Right ventricle myocardium inferior (tissue), 1 donor: Measurements from ENCODE around the gene FDX2. TPM values are rescaled to one million over a fixed set of nuclear protein-coding genes. Genes with fewer than 3 reads are reported as not detected.

Source experiments
- ATAC-seq: fragments of 200-7000 bp; cut with Tn5 transposase; one replicate; pipeline ENCODE4 v1.9.1; 2020; ENCODE audit warnings: mild to moderate bottlenecking, moderate library complexity
- DNase-seq: peaks from one replicate; pipeline ENCODE4 v3.0.0; 2021; ENCODE audit errors: missing footprints
- intact Hi-C: fragments of 100-400 bp; cut with DNase I; formaldehyde crosslinking; loops from one replicate; pipeline ENCODE4 v1.11.0; 2022
- total RNA-seq: library from RNA; stranded (reverse); fragmentation: NEBNext Ultra II Directional; extraction: Animal tissue kit (Norgen Biotek cat#: 25700); gene quantifications from one replicate; pipeline ENCODE4 v1.2.1, GENCODE V29; 2021
- donor health status: DM: no; HTN: yes; CAD: no; lungs with severe emphysema.

The FDX2 gene
- total RNA-seq, 1 donor from 2014 or later: 20.1 TPM

DNA sequence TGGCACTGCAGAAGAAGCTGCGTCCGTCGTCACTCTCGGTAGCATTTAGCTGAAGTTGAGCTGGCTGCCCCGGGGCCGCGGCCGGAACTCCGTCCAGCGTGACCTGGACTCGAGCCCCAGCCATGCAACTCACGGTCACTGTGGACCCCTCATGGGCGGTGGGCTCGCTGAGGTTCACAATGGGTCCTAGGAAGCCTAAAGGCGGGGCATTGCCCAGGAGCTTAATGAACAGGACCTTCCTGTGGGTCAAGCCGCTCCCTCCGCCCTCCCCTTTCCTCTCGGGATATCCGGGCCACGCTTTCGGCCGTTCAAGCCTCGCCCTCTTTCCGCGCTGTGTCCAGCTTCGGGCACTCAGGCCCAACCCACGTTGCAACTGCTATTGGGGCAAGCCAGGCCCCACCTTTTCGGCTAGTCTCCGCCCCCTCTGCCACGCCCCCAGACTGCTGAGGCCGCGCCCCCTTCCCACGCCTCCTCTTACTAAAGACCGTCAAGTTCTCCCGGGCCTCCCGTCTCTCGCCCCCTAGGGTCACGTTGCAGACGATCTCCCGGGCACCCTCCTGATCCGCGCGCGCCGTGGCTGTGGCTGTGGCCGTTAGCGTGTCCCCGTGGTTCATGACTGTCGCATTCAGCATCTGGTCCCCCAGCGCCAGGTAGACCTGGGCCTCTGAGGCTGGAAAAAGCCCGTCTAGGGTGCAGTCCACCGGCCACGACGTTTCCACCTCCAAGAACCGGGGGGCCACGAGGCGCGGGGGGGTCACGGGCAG lies 19.0 kb upstream of the FDX2 start:
- DNase-seq (peak; percentile 95), ATAC-seq (peak; percentile 93)
- intact Hi-C loops: no loop called here

DNA sequence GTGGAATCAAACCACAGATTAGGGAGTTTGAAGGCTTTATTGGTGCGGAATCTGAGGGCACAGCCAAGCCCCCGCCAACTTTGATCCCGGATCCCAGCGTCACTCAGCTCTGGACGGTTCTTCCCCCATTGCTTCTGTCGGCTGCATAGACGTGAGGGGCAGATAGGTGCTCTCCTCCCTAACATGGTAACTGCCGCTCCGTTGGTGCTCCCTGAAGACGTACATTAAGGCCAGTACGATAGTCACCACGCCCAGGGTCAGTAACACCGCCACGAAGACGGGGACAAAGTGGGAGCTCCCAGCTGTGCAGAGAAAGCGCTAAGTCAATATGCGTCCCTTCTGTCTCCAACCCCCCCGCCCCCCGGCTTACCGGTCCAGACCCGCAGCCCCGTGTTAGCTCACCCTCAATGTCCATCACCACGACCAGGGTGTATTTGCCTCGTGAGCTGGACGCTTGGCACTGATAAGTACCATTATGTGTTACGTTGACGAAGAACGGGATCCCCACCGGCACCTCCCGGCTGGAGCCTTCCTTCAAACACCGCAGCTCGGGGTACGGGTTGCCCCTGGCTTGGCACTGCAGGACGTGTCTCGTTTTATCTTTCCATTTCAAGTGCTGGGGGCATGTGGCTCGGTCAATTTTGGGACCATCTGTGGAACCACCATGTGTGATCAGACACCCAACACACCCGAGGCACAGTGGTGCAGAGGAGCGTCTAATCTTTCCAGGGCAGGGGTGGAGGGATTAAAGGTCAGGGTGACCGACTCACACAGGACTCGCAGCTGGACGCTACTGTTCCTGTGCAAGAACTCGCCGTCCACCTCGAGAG lies 18.2 kb upstream of the FDX2 start:
- DNase-seq (peak; percentile 61), ATAC-seq (no peak)
- intact Hi-C loops: loop anchor here (1.0 to 2.0 kb wide), 3 partner anchors 19 to 63 kb away; partner anchors contain the start of genes ICAM1 and TYK2

DNA sequence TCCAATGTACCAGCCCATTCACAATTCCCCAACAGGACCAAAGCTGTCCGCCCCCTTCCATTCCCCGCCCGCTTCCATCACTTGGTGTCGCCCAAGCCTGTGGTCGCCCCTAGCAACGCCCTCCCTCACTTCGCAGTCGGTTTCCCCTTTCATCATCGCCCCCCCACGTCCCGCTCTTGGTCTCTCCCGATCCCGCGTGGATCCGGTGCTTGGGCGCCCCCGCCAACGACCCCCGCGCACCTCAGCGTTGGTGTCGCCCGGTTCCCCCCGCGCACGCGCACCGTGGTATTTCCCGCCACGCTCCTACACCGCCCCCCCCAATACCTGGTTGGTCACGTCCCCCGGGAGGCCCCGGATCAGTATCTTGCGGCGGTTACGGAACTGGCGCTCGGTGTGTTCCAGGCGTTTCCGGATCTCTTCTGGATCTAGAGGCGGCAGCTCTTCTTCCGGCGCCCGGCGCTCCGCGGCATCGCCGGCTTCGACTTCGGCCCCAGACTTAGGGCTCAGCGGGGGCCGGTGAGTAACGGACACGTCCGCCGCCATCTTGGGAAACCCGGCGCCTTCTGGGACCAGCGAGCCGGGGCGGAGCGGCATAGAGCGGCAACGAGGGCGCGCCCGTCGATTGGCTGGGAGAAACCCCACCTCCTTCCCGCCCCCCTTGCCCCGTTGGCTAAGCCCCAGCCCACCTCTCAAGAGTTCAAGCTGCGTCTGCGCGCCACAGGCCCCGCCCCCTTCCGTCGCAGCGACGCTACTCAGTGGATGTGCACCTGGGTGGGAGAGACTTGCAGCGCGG lies 17.3 kb upstream of the FDX2 start, which contains the start of gene RAVER1:
Gene RAVER1 (minus strand): TSS at position 565 of the 793 bp plus-strand sequence. CDS start 22 bp downstream, at position 543.
- intact Hi-C loops: loop anchor here (1.0 to 2.0 kb wide), 3 partner anchors 20 to 62 kb away; partner anchors contain the start of genes ICAM1 and TYK2
- DNase-seq (peak; percentile 99), ATAC-seq (peak; percentile 94)

DNA sequence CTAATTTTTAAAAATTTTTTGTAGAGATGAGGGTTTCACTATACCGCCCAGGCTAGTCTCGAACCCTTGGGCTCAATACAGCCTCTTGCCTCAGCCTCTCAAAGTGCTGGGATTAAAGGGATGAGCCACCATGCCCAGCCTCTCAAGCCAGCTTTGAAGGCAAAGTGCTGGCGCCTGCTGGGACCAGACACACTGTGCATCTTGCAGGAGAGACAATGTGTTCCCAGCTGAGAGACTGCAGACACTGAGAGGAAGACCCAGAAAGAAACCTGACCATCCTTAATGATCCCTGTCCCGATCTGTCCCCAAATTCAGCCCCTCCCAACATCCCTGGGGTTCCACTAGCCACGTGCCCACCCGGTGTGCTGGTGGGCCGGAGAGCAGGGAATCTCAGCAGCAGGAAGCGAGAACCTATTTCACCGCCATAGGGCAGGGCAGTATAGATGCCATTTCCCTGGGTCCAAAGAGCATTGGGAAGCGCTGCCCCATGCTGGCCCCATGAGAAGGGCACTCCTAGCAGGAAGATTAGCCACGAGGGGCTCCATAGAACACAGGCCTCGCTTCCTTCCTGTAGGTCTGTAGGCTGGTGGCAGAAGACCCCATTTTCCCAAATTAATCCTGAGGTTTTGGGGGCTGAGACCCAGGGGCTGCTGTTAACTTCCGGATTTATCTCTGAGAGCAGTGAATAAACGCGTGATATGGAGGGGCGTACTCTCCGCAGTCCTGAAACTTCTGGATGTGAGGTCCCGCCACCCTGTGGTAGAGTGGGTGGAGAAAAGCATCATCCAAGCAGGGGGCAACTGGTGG lies 16.5 kb upstream of the FDX2 start:
- no peak for ATAC-seq
- peak; percentile 32 for DNase-seq
- intact Hi-C loops: loop anchor here (2.0 kb wide), 1 partner anchor 62 kb away; the partner anchor contains the start of gene ICAM1

DNA sequence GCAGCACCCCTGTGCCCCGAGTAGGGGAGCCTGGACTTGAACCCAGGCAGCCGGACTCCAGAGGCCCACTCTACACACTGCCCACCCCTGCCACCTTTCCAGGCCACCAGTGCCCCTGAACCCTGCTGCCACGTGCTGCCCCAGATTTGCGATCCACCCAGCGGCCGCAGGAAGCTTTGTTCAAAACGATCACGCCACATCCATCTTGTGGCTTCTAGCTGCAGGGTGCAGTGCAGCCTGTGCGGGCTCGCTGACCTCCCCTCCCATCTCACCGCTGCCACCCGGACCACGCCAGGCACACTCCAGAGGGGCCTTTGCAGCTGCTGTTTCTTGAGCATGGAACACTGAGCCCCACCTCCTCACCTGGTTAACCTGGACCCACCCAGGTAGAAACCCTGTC lies 13.7 kb upstream of the FDX2 start:
- DNase-seq: peak; percentile 15

DNA sequence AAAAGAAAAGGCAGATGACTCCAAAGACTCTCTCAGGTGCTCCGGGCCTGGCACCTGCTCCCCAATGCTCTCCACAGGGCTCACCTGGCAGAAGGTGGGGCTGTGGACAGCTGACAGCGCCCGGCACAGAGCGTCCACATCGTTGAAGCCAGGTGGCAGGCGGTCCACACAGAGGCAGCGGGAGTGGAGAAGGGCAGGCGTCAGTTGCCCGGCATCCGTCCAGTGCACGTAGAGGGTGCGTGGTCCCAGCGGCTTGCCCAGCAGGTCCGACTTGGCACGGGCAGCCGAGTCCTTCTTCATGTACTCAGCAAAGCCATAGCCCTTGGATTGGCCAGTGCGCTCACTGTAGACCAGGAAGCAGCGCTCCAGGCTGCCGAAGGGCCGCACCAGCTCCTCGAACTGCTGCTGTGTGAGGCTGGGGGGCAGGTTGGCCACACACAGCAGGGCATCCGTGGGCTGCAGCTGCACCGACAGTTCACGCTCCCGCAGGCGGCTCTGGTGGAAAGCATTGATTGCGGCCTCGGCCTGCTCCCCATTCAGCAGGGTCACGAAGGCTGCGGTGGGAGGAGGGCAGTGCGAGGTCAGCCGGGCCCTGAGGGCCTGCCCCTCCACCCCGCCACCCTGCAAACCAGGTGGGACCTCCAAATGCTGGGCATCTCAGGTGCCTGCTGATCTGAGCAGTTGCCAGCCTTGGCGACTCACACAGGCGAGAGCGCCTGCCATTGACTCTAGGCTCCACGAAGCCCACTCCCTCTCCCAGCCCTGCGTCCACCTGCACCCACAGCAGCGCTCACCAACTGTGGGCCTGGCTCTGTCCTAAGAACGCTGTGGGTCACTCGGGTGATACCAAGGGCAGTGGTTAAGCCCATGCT lies 13.0 kb upstream of the FDX2 start:
- ATAC-seq (no peak), DNase-seq (peak; percentile 31)
- intact Hi-C loops: no loop called here

More for the DNA sequence above, 13.7 kb upstream of the FDX2 start:
- intact Hi-C loops: no loop called here
- no peak for ATAC-seq

DNA sequence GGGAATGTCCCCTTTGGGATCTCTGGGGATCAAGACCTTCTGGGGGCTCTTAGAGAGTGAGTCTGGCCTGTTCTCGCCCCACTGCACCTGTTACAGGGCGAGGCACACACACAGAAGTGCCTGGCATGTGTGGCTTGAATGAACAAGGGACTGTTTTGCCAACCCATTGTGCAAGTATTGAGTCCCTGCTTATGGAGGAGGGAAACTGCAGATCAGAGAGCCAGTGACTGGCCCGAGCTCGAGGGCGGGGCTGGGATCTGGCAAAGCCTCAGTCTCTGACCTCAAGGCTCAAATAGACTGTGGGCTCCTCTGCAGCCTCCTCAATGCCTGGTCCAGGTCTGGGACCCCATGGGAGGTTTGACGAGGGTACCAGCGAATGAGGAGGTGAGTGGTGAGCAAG lies 12.0 kb upstream of the FDX2 start:
- DNase-seq (peak; percentile 6), ATAC-seq (no peak)
- intact Hi-C loops: no loop called here

DNA sequence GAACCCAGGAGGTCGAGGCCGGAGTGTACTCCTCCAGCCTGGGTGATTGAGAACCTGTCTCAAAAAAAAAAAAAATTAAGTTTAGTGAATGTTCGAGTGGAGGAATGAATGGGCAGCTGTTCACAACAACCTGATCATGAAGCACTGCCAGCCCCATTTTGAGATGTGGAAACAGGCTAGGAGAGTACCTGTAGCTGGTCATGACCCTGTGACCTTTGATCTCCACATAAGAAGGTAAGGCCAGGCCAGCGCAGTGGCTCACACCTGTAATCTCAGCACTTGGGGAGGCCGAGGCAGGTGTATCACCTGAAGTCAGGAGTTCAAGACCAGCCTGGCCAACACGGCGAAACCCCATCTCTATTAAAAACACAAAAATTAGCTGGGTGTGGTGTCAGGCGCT lies 9.9 kb upstream of the FDX2 start:
- no peak for ATAC-seq
- DNase-seq: no peak
- intact Hi-C loops: no loop called here

DNA sequence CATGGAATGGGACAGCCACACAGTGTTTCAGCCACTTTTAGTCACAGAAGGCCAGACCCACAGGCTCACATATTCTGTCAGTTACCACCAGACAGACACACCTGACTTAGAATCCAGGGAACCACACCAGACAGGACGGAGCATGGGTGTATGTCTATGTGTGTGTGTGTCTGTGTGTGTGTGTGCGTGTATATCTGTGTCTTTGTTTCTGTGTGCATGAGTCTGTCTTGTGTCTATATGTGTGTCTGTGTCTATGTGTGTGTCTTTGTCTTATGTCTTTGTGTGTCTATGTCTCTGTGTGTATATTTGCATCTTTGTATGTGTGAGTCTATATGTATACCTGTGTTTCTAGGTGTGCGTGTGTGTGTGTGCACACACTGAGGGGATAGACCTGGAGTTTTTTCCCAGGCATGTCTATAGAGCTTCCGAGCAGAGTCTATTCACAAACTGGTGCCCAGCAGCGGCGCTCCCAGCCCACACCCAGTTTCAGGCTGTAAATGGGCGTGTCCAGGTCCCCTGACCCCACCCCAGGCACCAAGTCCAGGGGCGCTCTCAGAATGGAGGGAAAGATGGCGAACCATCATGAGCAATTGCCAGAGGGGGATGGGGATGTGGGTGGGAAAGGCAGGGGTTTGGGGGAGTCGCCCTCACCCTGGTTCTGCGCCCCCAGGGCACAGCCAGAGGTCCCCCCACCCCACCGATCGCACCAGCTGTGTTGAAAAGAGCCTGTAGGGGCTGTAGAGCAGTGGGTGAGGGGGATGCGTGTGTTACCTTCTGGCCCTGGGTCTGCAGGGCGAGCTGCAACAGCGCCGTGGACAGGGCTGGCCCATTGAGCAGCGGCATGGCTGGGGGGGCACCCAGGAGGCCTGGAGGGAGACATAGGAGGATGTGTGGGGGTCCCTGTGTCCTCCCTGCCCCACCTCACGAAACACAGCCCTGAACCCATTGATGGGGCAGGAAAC lies 6.3 kb upstream of the FDX2 start:
- intact Hi-C loops: no loop called here
- ATAC-seq (no peak), DNase-seq (peak; percentile 53)

DNA sequence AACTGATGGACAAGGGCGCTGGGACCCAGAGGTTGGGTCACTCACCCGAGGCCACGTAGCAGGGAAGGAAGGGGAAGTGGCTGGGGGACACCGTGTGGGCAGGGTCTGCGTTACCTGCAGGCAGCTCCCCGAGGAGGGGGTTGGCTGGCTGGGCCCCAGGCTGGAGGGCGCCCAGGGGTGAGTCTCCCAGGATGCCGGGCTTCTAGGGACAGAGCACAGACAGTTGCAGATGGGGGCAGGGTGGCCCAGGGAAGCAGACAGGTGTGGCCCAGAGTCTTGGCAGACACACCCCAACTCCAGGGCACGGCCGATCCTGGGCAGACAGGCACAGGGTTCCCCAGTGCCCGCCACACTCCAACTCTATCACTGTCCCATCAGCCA lies 5.6 kb upstream of the FDX2 start:
- ATAC-seq: no peak
- DNase-seq: peak; percentile 52
- intact Hi-C loops: no loop called here

DNA sequence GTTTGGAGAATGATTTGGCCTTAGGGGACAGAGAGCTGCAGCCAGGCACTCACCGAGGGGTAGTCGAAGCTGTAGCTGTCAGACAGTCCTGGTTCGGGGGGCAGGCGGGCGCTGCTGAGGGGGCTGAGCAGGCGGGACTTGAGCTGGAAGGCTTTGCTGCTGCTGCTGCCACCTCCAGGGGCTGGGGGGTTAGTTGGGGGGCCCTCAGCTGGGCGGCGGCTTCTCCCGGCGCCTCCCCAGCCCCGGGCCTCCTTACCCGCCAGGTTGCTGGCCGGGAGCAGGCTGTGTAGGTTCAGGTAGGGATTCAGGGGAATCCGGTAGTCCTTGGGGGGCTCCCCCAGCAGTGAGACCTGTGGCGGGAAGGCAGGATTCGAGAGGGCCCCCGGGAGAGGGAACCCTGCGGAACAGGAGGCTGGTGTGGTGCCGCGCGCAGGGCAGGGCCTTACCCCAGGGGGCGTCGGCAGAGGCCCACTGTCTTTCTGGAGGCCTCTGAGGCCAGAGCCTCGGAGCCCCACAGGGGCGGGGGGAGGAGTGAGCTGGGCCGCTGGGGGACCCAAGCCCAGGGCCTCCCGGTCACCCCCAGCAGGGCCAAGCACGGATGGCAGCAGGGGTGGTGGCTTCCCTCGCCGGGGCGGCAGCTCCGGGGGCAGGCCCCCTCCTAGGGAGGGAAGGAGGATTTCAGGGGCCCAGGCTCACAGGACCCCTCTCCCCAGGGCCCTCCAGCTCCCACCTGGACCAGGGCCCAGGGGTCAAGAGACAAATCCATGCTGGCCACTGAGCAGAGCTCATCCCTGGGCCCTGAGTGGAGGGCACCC lies 5.0 kb upstream of the FDX2 start:
- ATAC-seq (no peak), DNase-seq (peak; percentile 28)
- intact Hi-C loops: no loop called here

DNA sequence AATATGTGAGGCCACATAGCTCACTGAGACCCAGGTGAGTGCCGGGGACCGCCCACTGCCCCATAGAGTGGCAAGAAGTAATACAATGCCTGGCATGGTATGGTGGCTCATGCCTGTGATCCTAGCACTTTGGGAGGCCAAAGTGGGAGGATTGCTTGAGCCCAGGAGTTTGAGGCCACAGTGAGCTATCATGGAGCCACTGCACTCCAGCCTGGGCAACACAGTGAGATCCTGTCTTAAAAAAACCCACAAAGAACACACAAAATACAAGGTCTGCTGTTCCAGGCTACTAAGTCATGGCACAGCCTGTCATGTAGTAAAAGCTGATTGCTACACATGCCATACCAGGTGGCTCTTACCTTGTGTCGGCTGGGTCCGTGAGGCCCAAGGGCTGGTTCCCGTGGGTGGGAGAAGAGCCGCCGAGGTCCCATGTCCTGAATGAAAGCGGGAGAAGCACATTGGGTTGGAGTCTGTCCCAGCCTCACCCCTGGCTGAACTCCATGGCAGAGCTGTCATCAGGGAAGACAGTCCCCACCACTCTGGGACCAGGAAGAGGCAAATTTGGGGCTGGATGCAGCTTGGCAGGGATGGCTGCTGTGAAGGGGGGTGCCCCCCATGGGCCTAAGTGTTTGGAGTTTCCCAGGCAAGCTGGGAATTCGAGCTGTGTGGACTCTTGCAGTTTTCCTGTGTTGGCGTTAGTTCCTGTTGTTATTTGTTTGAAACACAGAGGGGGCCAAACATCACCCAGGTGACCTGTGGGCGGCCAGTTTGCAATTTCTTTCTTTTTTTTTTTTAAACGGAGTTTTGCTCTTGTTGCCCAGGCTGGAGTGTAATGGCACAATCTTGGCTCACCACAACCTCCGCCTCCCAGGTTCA lies 3.2 kb upstream of the FDX2 start:
- DNase-seq (peak; percentile 50), ATAC-seq (no peak)
- intact Hi-C loops: no loop called here

DNA sequence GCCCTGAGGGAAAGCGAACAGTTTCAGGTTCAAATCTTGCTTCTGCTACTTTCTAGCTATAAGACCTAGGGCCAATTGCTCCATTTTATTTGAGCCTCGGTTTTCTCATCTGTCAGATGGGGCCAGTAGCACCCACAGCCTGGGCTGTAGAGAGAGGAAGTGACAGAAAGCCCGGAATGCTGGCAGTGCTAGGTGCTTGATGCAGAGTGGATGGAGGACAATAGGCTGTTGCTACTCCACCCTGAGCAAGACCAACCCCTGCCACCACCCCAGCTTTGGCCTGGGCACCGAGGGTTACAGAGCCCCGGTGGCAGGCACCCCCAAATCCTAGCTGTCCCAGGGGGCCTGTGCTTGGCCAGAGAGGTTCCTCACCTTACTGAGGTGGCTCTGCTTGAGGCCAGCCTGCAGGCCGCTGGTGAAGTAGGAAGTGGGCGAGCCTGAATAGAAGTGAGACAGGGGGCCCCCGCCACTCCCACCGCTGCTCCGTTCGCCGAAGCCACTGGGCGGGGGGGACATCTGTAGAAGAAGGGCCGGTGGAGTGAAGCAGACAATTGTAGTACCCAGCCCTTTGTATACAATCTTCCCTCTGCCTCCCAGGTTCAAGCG lies 2.1 kb upstream of the FDX2 start:
- ATAC-seq (no peak), DNase-seq (peak; percentile 32)
- intact Hi-C loops: no loop called here
